GM19455 (cell line): ENCODE measurements around the gene EIF4B.

Source experiments
- ATAC-seq: cut with Tn5 transposase; IDR thresholded peaks from one replicate; pipeline ENCODE4 v1.9.1; 2021; ENCODE audit not compliant: unreplicated experiment

EIF4B gene

GRCh38 chr12:53056901-53057300 is 50.6 kb downstream of the EIF4B start:
- ATAC-seq: no peak

- ATAC-seq: no peak
Observed at GRCh38 chr12:53057816-53058500, 51.7 kb downstream of the EIF4B start.

- no peak for ATAC-seq
Observed at GRCh38 chr12:53058674-53059433, 52.6 kb downstream of the EIF4B start.

- ATAC-seq: no peak
Observed at GRCh38 chr12:53059434-53060063, 53.3 kb downstream of the EIF4B start.

GRCh38 chr12:53060064-53060720 is 53.9 kb downstream of the EIF4B start:
- ATAC-seq: no peak

- ATAC-seq: no peak
Observed at GRCh38 chr12:53060721-53061276, 54.5 kb downstream of the EIF4B start.

- ATAC-seq: no peak
Observed at GRCh38 chr12:53061404-53062010, 55.3 kb downstream of the EIF4B start.

- no peak for ATAC-seq
Observed at GRCh38 chr12:53062011-53062961, 56.0 kb downstream of the EIF4B start.

- no peak for ATAC-seq
Observed at GRCh38 chr12:53062977-53063707, 56.9 kb downstream of the EIF4B start.

GRCh38 chr12:53063708-53064612 is 57.7 kb downstream of the EIF4B start:
- no peak for ATAC-seq

- ATAC-seq: no peak
Observed at GRCh38 chr12:53064613-53065436, 58.6 kb downstream of the EIF4B start.

- ATAC-seq: no peak
Observed at GRCh38 chr12:53065470-53065869, 59.2 kb downstream of the EIF4B start.

GRCh38 chr12:53065975-53066931 is 60.0 kb downstream of the EIF4B start:
- ATAC-seq: no peak

GRCh38 chr12:53067074-53067992 is 61.1 kb downstream of the EIF4B start:
- no peak for ATAC-seq
